Fibroblast of lung (primary cell): ENCODE measurements around the gene NDUFV1. TPM values are rescaled to one million over a fixed set of nuclear protein-coding genes. Genes with fewer than 3 reads are reported as not detected.

ENCODE experiments used
- DNase-seq, 2 donors: peaks; one replicate each; pipeline versions ENCODE4 v3.0.0 to v3.0.0-alpha.2; 2010; ENCODE audit warnings: low read depth in 2 of 2
- H2AFZ ChIP-seq: 2 replicates; pipeline ENCODE4 v1.5.1; 2012; ENCODE audit warnings: low read length, control low read depth, inconsistent platforms
- H3K27ac ChIP-seq: 2 replicates; pipeline ENCODE4 v1.5.1; 2011; ENCODE audit warnings: low read length, control low read depth; ENCODE audit not compliant: insufficient read depth
- H3K27me3 ChIP-seq: 2 replicates; pipeline ENCODE4 v1.5.1; 2011; ENCODE audit warnings: mild to moderate bottlenecking, low read length; ENCODE audit not compliant: control insufficient read depth, insufficient read depth
- H3K36me3 ChIP-seq: 2 replicates; pipeline ENCODE4 v1.5.1; 2011; ENCODE audit warnings: low read length; ENCODE audit not compliant: control insufficient read depth, insufficient read depth
- H3K4me1 ChIP-seq: 2 replicates; pipeline ENCODE4 v1.5.1; 2011; ENCODE audit warnings: low read length; ENCODE audit not compliant: control insufficient read depth, insufficient read depth; ENCODE audit errors: extremely low read depth
- H3K4me2 ChIP-seq: 2 replicates; pipeline ENCODE4 v1.5.1; 2011; ENCODE audit warnings: low read length, control low read depth; ENCODE audit not compliant: insufficient read depth; ENCODE audit errors: extremely low read depth
- H3K4me3 ChIP-seq, 4 experiments: fragments of 200-600 bp in 1 of 4; sonication (generic) in 1 of 4; replicated peaks in 1 of 4; 2 replicates each; pipeline ENCODE4 v1.5.1; 2011 to 2016; ENCODE audit warnings: low read length in 4 of 4, low read depth in 3 of 4, mild to moderate bottlenecking in 3 of 4, control low read depth in 2 of 4, inconsistent platforms in 1 of 4, mixed read lengths in 1 of 4; ENCODE audit not compliant: insufficient read depth in 1 of 4; ENCODE audit errors: control extremely low read depth in 1 of 4
- H3K79me2 ChIP-seq: 2 replicates; pipeline ENCODE4 v1.5.1; 2012; ENCODE audit warnings: mild to moderate bottlenecking, low read length, inconsistent platforms; ENCODE audit not compliant: control insufficient read depth, insufficient read depth
- H3K9ac ChIP-seq: 2 replicates; pipeline ENCODE4 v1.5.1; 2011; ENCODE audit warnings: mild to moderate bottlenecking, low read length, control low read depth; ENCODE audit not compliant: insufficient read depth
- H3K9me3 ChIP-seq: 2 replicates; pipeline ENCODE4 v1.5.1; 2012; ENCODE audit warnings: low read depth, low read length; ENCODE audit not compliant: control insufficient read depth, insufficient read depth
- H4K20me1 ChIP-seq: 2 replicates; pipeline ENCODE4 v1.5.1; 2011; ENCODE audit warnings: low read length; ENCODE audit not compliant: control insufficient read depth, insufficient read depth; ENCODE audit errors: extremely low read depth
- EZH2 ChIP-seq: IDR thresholded peaks from 2 replicates; pipeline ENCODE4 v1.5.1; 2012; ENCODE audit warnings: low read length, control low read depth, mild to moderate bottlenecking; ENCODE audit errors: missing control alignments
- polyA plus RNA-seq, 2 donors: library from polyadenylated mRNA; depleted of rRNA in 1 of 2; stranded (reverse) in 1 of 2; unstranded in 1 of 2; fragments of >200 nt; gene quantifications; 2 replicates each; pipeline ENCODE4 v1.2.1, GENCODE V29; 2011 to 2012; ENCODE audit warnings: missing spikeins in 1 of 2
- total RNA-seq: library from RNA; depleted of rRNA; stranded (reverse); fragments of >200 nt; gene quantifications from 2 replicates; pipeline ENCODE4 v1.2.1, GENCODE V29; 2014
- TF ChIP-seq, protein P1 (sequence below), 2 donors: IDR thresholded peaks in 1 of 2; conservative IDR thresholded peaks in 1 of 2; 1 replicate in 1 of 2; 2 replicates in 1 of 2; pipeline ENCODE4 v1.5.1; 2011 to 2012; ENCODE audit warnings: low read length in 2 of 2, control low read depth in 1 of 2, inconsistent platforms in 1 of 2, low read depth in 1 of 2, mild to moderate bottlenecking in 1 of 2

Gene NDUFV1
- total and polyA plus RNA-seq, 2 donors (not counting 1 experiment from before 2014, with no cell fraction given) = 64.9 to 171 TPM

DNA sequence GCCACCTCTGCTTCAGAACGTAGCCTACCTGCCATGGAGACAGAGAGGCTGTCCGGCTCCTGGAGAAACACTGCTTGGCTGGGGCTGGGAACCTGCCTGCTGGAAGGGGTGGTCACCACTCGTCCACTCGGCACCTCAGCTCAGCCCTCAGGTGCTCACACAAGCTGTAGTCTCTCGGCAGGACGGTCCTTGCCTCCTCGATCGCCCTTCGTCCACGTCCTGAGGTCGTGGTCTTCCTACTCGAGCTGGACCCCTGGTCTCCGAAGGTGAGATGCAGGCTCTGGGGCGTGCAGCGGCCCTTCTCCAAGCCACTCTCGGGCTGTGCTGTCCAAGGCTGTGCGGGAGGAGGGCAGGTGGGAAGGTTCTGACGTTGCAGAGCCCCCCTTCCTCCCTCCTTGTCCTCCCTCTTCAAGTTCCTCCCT, 32.7 kb downstream of the NDUFV1 start, which contains the start of gene TBX10:
TBX10 (minus strand) TSS at position 326 of the 422 bp plus-strand sequence; CDS start at position 35, 291 bp downstream.
- Histone ChIP-seq H4K20me1 (no peaks in the 10 kb centered on the region), H3K4me2 (no peak within 1 kb of the TSS), H3K27me3 (no peaks in the 10 kb centered on the region), H3K4me3 (no peak within 1 kb of the TSS), H3K9me3 (no peaks in the 10 kb centered on the region), H3K36me3 (no peaks in the 10 kb centered on the region), H3K4me1 (no peaks in the 10 kb centered on the region), H3K9ac (no peak within 1 kb of the TSS), H2AFZ (no peak within 1 kb of the TSS), H3K27ac (no peak within 1 kb of the TSS), H3K79me2 (no peaks in the 10 kb centered on the region)
- TF ChIP-seq EZH2 = no peak
- DNase-seq = no peak

DNA sequence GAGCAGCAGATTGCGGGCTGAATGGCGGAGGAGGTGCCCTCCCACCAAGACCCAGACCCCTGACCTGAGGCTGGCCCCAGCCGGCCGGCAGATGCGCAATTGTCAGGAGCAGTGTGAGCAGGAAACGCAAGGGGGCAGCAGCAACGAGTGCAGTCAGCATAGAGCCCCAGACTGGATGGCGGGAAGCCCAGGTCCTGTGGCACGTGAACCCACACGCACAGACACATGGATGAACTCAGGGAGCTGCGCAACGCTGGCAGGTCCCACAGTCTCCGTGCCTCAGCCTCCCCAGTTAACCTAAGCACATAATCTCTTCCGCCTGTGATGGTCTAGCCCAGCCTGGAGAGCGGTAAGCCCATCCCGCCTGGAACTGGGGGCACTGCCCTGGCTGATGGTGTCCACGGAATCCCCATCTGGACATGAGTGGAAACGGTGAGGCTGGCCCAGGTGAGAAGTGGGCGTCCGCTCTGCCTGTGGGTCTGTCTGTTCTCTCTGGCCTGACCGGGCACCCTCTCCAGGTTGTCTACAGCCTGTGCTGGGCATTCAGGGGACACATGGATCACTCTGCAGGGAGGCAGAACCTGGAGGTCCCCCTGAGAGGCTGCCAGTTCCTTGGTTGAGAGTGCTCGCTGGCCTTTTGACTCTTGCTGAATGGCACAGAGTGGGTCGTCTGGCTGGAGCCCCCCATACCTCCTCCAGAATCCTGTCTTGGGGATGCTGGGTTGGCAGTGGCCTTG, 33.5 kb downstream of the NDUFV1 start:
- no peak overlapping the region for H3K9ac ChIP-seq
- no peak overlapping the region for H3K4me2 ChIP-seq
- no peak overlapping the region for H3K27ac ChIP-seq
- H3K9me3 ChIP-seq = no peaks in the 10 kb centered on the region
- no peak overlapping the region for H3K4me3 ChIP-seq
- H4K20me1 ChIP-seq = no peaks in the 10 kb centered on the region
- peak; percentile 19 to 32 for DNase-seq
- no peak overlapping the region for H2AFZ ChIP-seq
- no peaks in the 10 kb centered on the region for H3K4me1 ChIP-seq
- H3K79me2 ChIP-seq = no peaks in the 10 kb centered on the region
- no peak for TF ChIP-seq EZH2
- TF ChIP-seq, protein P1, sequence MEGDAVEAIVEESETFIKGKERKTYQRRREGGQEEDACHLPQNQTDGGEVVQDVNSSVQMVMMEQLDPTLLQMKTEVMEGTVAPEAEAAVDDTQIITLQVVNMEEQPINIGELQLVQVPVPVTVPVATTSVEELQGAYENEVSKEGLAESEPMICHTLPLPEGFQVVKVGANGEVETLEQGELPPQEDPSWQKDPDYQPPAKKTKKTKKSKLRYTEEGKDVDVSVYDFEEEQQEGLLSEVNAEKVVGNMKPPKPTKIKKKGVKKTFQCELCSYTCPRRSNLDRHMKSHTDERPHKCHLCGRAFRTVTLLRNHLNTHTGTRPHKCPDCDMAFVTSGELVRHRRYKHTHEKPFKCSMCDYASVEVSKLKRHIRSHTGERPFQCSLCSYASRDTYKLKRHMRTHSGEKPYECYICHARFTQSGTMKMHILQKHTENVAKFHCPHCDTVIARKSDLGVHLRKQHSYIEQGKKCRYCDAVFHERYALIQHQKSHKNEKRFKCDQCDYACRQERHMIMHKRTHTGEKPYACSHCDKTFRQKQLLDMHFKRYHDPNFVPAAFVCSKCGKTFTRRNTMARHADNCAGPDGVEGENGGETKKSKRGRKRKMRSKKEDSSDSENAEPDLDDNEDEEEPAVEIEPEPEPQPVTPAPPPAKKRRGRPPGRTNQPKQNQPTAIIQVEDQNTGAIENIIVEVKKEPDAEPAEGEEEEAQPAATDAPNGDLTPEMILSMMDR (conservative IDR thresholded peaks at IDR 0.05 in 1 of 2, IDR thresholded peaks at IDR 0.05 in 1 of 2; ENCODE audit: low read depth in 1 of 2, low read length in 2 of 2) = peak; percentile 47 to 63
- H3K27me3 ChIP-seq = no peaks in the 10 kb centered on the region
- H3K36me3 ChIP-seq = no peaks in the 10 kb centered on the region

DNA sequence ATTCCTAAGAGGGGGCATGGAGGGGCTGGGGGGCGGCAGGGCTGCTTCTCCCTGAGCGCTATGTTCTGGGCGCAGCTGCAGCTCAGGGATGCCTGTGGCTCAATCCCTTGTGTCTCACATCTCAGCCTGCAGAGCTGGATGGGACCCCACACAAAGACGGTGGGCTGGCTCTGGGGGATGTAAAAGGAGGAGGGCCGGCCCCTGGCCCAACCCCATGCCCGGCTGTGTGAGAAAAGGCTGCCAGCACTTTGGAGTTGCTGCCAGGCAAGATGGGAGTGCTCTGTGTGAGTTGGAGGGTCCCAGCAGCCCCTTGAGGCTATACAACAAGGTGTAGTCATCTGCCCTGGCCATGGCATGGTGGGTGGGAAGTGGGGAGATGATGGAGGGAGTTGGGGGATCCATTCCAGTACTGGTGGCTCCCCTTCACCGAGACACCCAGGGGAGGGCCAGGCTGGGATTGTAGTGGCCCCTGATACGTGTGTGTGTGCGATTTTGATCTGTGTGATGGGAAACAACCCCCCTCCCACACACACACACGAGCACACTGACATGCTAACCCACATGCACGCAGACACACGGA, 34.1 kb downstream of the NDUFV1 start:
- no peaks in the 10 kb centered on the region for H3K4me1 ChIP-seq
- H2AFZ ChIP-seq = no peak overlapping the region
- H3K36me3 ChIP-seq = no peaks in the 10 kb centered on the region
- H3K4me3 ChIP-seq = no peak overlapping the region
- H4K20me1 ChIP-seq = no peaks in the 10 kb centered on the region
- no peaks in the 10 kb centered on the region for H3K27me3 ChIP-seq
- H3K79me2 ChIP-seq = no peaks in the 10 kb centered on the region
- H3K9ac ChIP-seq = no peak overlapping the region
- TF ChIP-seq EZH2 = no peak
- TF ChIP-seq, protein P1 (conservative IDR thresholded peaks at IDR 0.05 in 1 of 2, IDR thresholded peaks at IDR 0.05 in 1 of 2; ENCODE audit: low read depth in 1 of 2, low read length in 2 of 2) = no peak
- H3K4me2 ChIP-seq = no peak overlapping the region
- no peak overlapping the region for H3K27ac ChIP-seq
- no peak for DNase-seq
- H3K9me3 ChIP-seq = no peaks in the 10 kb centered on the region
